Measurements from ENCODE around the gene DCP2.

DNA sequence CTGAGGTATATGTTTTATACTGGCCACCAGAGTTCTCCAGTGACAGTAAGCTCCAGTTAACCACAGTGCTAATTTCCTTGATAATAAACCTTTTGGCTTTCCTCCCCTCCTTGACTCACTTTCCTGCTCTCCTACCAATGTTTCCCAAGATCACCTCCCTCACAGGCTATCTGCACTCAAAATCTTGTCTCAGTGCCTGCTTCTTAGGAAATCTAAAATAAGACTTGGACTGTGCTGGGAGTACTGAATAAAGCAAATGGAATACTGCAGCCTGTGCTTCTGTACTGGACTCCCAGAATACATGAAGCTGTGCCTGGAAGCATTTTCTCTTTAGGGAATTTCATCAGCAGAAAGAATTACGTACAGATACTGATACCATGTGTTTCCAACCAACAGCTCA, 1.7 kb upstream of the DCP2 start:
- TF ChIP-seq CTCF (IDR thresholded peaks at IDR 0.05) (no peak), ZFX (IDR thresholded peaks at IDR 0.05; ENCODE audit: borderline replicate concordance) (no peak)

All from 22Rv1 (cell line).